ENCODE measurements around the gene PHOSPHO1.
"Not testable (repeated sequence)": the region's sequence is repeated elsewhere in the genome, so short reads cannot be mapped to it uniquely, and the experiment has no call there.

The PHOSPHO1 gene

GRCh38 chr17:49190932-49191331, 39.7 kb downstream of the PHOSPHO1 start:
- Histone ChIP-seq H3K27ac (no peak overlapping the region), H3K9me3 (no peaks in the 10 kb centered on the region), H3K4me3 (no peak overlapping the region), H3K36me3 (no peaks in the 10 kb centered on the region), H3K4me1 (peaks cover 0 to 15% (median 7%) of the 10 kb centered on the region in 4 donors), H3K27me3 (peaks cover 0 to 2% of the 10 kb centered on the region in 2 donors)
- intact Hi-C loops (cut with DNase I; ENCODE audit: low total_unique reads), result no loop called here
- TF ChIP-seq CTCF (IDR thresholded peaks at IDR 0.05), result no peak
- no peak for DNase-seq

GRCh38 chr17:49187301-49187700, 43.3 kb downstream of the PHOSPHO1 start:
- H3K4me1 ChIP-seq, result peaks cover 0 to 4% (median 1%) of the 10 kb centered on the region in 4 donors
- DNase-seq, result no peak
- intact Hi-C loops (cut with DNase I; ENCODE audit: low total_unique reads), result no loop called here
- no peak for TF ChIP-seq CTCF (IDR thresholded peaks at IDR 0.05)
- H3K27ac ChIP-seq, result no peak overlapping the region
- H3K27me3 ChIP-seq, result peaks cover 0 to 23% of the 10 kb centered on the region in 2 donors
- no peak overlapping the region for H3K4me3 ChIP-seq
- no peaks in the 10 kb centered on the region for H3K36me3 ChIP-seq
- H3K9me3 ChIP-seq, result no peaks in the 10 kb centered on the region

DNA sequence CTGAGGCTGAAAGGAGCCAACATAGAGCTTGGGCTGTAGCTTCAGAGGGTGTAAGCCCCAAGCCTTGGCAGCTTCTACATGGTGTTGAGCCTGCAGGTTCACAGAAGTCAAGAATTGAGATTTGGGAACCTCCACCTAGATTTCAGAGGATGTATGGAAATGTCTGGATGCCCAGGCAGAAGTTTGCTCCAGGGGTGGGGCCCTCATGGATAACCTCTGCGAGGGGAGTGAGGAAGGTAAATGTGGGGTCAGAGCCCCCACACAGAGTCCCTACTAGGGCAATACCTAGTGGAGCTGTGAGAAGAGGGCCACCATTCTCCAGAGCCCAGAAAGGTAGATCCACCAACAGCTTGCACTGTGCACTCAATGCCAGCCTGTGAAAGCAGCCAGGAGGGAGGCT, 45.2 kb downstream of the PHOSPHO1 start:
- intact Hi-C loops (cut with DNase I; ENCODE audit: low total_unique reads); H3K36me3 ChIP-seq; DNase-seq; H3K27ac ChIP-seq; H3K4me3 ChIP-seq; H3K4me1 ChIP-seq; H3K9me3 ChIP-seq: not testable (repeated sequence)
- peaks cover 0 to 27% of the 10 kb centered on the region in 2 donors for H3K27me3 ChIP-seq

- not testable (repeated sequence) for DNase-seq, H3K36me3 ChIP-seq, H3K4me1 ChIP-seq, H3K27ac ChIP-seq, H3K4me3 ChIP-seq, H3K9me3 ChIP-seq
- peaks cover 0 to 27% of the 10 kb centered on the region in 2 donors for H3K27me3 ChIP-seq
- intact Hi-C loops (cut with DNase I; ENCODE audit: low total_unique reads), result loop anchor here (5.0 kb wide), 1 partner anchor 43 kb away; no protein-coding TSS in a partner anchor
These were observed 46.1 kb downstream of the PHOSPHO1 start for GRCh38 chr17:49184522-49184921.

GRCh38 chr17:49183801-49184200, 46.8 kb downstream of the PHOSPHO1 start:
- H3K4me1 ChIP-seq, result no peaks in the 10 kb centered on the region
- H3K27me3 ChIP-seq, result peaks cover 0 to 28% of the 10 kb centered on the region in 2 donors
- no peaks in the 10 kb centered on the region for H3K9me3 ChIP-seq
- no peaks in the 10 kb centered on the region for H3K36me3 ChIP-seq
- H3K4me3 ChIP-seq, result no peak overlapping the region
- H3K27ac ChIP-seq, result no peak overlapping the region
- no peak for TF ChIP-seq CTCF (IDR thresholded peaks at IDR 0.05)
- no peak for DNase-seq
- intact Hi-C loops (cut with DNase I; ENCODE audit: low total_unique reads), result loop anchor here (5.0 kb wide), 1 partner anchor 44 kb away; no protein-coding TSS in a partner anchor

- no peaks in the 10 kb centered on the region for H3K9me3 ChIP-seq
- peaks cover 0 to 32% of the 10 kb centered on the region in 2 donors for H3K27me3 ChIP-seq
- no peak overlapping the region for H3K27ac ChIP-seq
- H3K4me1 ChIP-seq, result no peaks in the 10 kb centered on the region
- TF ChIP-seq CTCF (IDR thresholded peaks at IDR 0.05), result no peak
- no peak for DNase-seq
- no peak overlapping the region for H3K4me3 ChIP-seq
- intact Hi-C loops (cut with DNase I; ENCODE audit: low total_unique reads), result loop anchor here (5.0 kb wide), 1 partner anchor 44 kb away; no protein-coding TSS in a partner anchor
- no peaks in the 10 kb centered on the region for H3K36me3 ChIP-seq
These were observed 47.2 kb downstream of the PHOSPHO1 start for GRCh38 chr17:49183341-49183740.
